Omental fat pad (tissue), 4 donors: Measurements from ENCODE around the gene OR4M2. TPM values are rescaled to one million over a fixed set of nuclear protein-coding genes. Genes with fewer than 3 reads are reported as not detected.
"Not testable (repeated sequence)": the region's sequence is repeated elsewhere in the genome, so short reads cannot be mapped to it uniquely, and the experiment has no call there.

ENCODE experiments used
- ATAC-seq: fragments of 150-250 bp; one replicate; pipeline ENCODE4 v1.9.1; 2016; ENCODE audit warnings: mild to moderate bottlenecking, moderate library complexity; ENCODE audit not compliant: low FRiP score
- DNase-seq: peaks from one replicate; pipeline ENCODE4 v3.0.0-alpha.2; 2019; ENCODE audit warnings: low spot score
- total RNA-seq, 4 donors: library from RNA; depleted of rRNA; stranded (reverse); fragments of >200 nt; gene quantifications; one replicate each; pipeline ENCODE4 v1.1.0, GENCODE V29; 2016

The OR4M2 gene
- total RNA-seq = not detected

- not testable (repeated sequence) for ATAC-seq, DNase-seq
These were observed at the start of gene OR4M2 for GRCh38 chr15:22080227-22080626. TSS of gene OR4M2 (plus strand) at chr15:22080527. CDS start at chr15:22080625, 98 bp downstream.

- ATAC-seq, DNase-seq: not testable (repeated sequence)
These were observed 11.1 kb upstream of the OR4M2 start for GRCh38 chr15:22069267-22069666.

- ATAC-seq, DNase-seq: not testable (repeated sequence)
These were observed 1.1 kb downstream of the OR4M2 start for GRCh38 chr15:22081386-22081785.

- DNase-seq, ATAC-seq: not testable (repeated sequence)
These were observed 18.4 kb downstream of the OR4M2 start for GRCh38 chr15:22098616-22099253.

- DNase-seq, ATAC-seq: not testable (repeated sequence)
These were observed 19.1 kb downstream of the OR4M2 start for GRCh38 chr15:22099289-22099891.

GRCh38 chr15:22122033-22122432, 41.7 kb downstream of the OR4M2 start:
- not testable (repeated sequence) for DNase-seq, ATAC-seq

Other genes starting within 250 kb of the OR4M2 start
- not detected for gene POTEB, start 202.8 kb upstream of the OR4M2 start, total RNA-seq